ENCODE measurements around the gene TP73. TPM values are rescaled to one million over a fixed set of nuclear protein-coding genes. Genes with fewer than 3 reads are reported as not detected.

Gene TP73
- total RNA-seq, 1 donor from 2014 or later, result 1.4 TPM

GRCh38 chr1:3761296-3762010, 109.1 kb downstream of the TP73 start:
- Mint-ChIP-seq H3K36me3 (ENCODE audit: low read depth) (no peaks in the 10 kb centered on the region), H3K4me3 (no peak overlapping the region), H3K4me1 (ENCODE audit: low read depth) (no peaks in the 10 kb centered on the region), H3K27ac (peak overlapping the region; percentile 62), H3K9me3 (peaks cover 6% of the 10 kb centered on the region), H3K27me3 (ENCODE audit: insufficient read depth) (peaks cover 10% of the 10 kb centered on the region)
- intact Hi-C loops (cut with micrococcal nuclease), result no loop called here
- DNase-seq (ENCODE audit: low spot score), result no peak

GRCh38 chr1:3762151-3762872, 110.0 kb downstream of the TP73 start:
- H3K4me3 Mint-ChIP-seq, result no peak overlapping the region
- no peak for DNase-seq (ENCODE audit: low spot score)
- H3K27me3 Mint-ChIP-seq (ENCODE audit: insufficient read depth), result peaks cover 10% of the 10 kb centered on the region
- H3K27ac Mint-ChIP-seq, result no peak overlapping the region
- H3K36me3 Mint-ChIP-seq (ENCODE audit: low read depth), result no peaks in the 10 kb centered on the region
- H3K4me1 Mint-ChIP-seq (ENCODE audit: low read depth), result no peaks in the 10 kb centered on the region
- peaks cover 6% of the 10 kb centered on the region for H3K9me3 Mint-ChIP-seq
- intact Hi-C loops (cut with micrococcal nuclease), result no loop called here

GRCh38 chr1:3762873-3763228, 110.5 kb downstream of the TP73 start:
- H3K27ac Mint-ChIP-seq, result no peak overlapping the region
- no peak for DNase-seq (ENCODE audit: low spot score)
- peaks cover 14% of the 10 kb centered on the region for H3K27me3 Mint-ChIP-seq (ENCODE audit: insufficient read depth)
- H3K4me1 Mint-ChIP-seq (ENCODE audit: low read depth), result no peaks in the 10 kb centered on the region
- intact Hi-C loops (cut with micrococcal nuclease), result no loop called here
- peaks cover 6% of the 10 kb centered on the region for H3K9me3 Mint-ChIP-seq
- H3K36me3 Mint-ChIP-seq (ENCODE audit: low read depth), result no peaks in the 10 kb centered on the region
- H3K4me3 Mint-ChIP-seq, result no peak overlapping the region

GRCh38 chr1:3763351-3764125, 111.2 kb downstream of the TP73 start:
- intact Hi-C loops (cut with micrococcal nuclease), result no loop called here
- H3K4me3 Mint-ChIP-seq, result no peak overlapping the region
- H3K27me3 Mint-ChIP-seq (ENCODE audit: insufficient read depth), result peaks cover 14% of the 10 kb centered on the region
- H3K36me3 Mint-ChIP-seq (ENCODE audit: low read depth), result no peaks in the 10 kb centered on the region
- peaks cover 6% of the 10 kb centered on the region for H3K9me3 Mint-ChIP-seq
- no peak for DNase-seq (ENCODE audit: low spot score)
- no peak overlapping the region for H3K27ac Mint-ChIP-seq
- no peaks in the 10 kb centered on the region for H3K4me1 Mint-ChIP-seq (ENCODE audit: low read depth)

- no peaks in the 10 kb centered on the region for H3K36me3 Mint-ChIP-seq (ENCODE audit: low read depth)
- no peaks in the 10 kb centered on the region for H3K9me3 Mint-ChIP-seq
- H3K27ac Mint-ChIP-seq, result no peak overlapping the region
- intact Hi-C loops (cut with micrococcal nuclease), result no loop called here
- no peak overlapping the region for H3K4me3 Mint-ChIP-seq
- H3K27me3 Mint-ChIP-seq (ENCODE audit: insufficient read depth), result peaks cover 9% of the 10 kb centered on the region
- peaks cover 5% of the 10 kb centered on the region for H3K4me1 Mint-ChIP-seq (ENCODE audit: low read depth)
- DNase-seq (ENCODE audit: low spot score), result no peak
These were observed 115.1 kb downstream of the TP73 start for GRCh38 chr1:3767328-3767925.

- H3K36me3 Mint-ChIP-seq (ENCODE audit: low read depth), result no peaks in the 10 kb centered on the region
- H3K27ac Mint-ChIP-seq, result no peak overlapping the region
- H3K9me3 Mint-ChIP-seq, result no peaks in the 10 kb centered on the region
- no peak for DNase-seq (ENCODE audit: low spot score)
- intact Hi-C loops (cut with micrococcal nuclease), result no loop called here
- H3K4me3 Mint-ChIP-seq, result no peak overlapping the region
- H3K27me3 Mint-ChIP-seq (ENCODE audit: insufficient read depth), result peaks cover 9% of the 10 kb centered on the region
- peaks cover 5% of the 10 kb centered on the region for H3K4me1 Mint-ChIP-seq (ENCODE audit: low read depth)
These were observed 116.6 kb downstream of the TP73 start for GRCh38 chr1:3768811-3769390.

GRCh38 chr1:3770047-3770765, 117.9 kb downstream of the TP73 start:
- intact Hi-C loops (cut with micrococcal nuclease), result loop anchor here (5.0 to 10.0 kb wide), 2 partner anchors 145 to 1568 kb away; partner anchors contain the start of gene TPRG1L
- Mint-ChIP-seq H3K27ac (no peak overlapping the region), H3K4me3 (peak overlapping the region; percentile 10), H3K36me3 (ENCODE audit: low read depth) (no peaks in the 10 kb centered on the region), H3K27me3 (ENCODE audit: insufficient read depth) (peaks cover 9% of the 10 kb centered on the region), H3K9me3 (no peaks in the 10 kb centered on the region), H3K4me1 (ENCODE audit: low read depth) (peaks cover 5% of the 10 kb centered on the region)
- no peak for DNase-seq (ENCODE audit: low spot score)

GRCh38 chr1:3771108-3772026, 119.1 kb downstream of the TP73 start:
- DNase-seq (ENCODE audit: low spot score), result no peak
- H3K27me3 Mint-ChIP-seq (ENCODE audit: insufficient read depth), result peaks cover 9% of the 10 kb centered on the region
- no peaks in the 10 kb centered on the region for H3K9me3 Mint-ChIP-seq
- peaks cover 8% of the 10 kb centered on the region for H3K4me1 Mint-ChIP-seq (ENCODE audit: low read depth)
- peak overlapping the region; percentile 52 for H3K27ac Mint-ChIP-seq
- H3K4me3 Mint-ChIP-seq, result peak overlapping the region; percentile 75
- no peaks in the 10 kb centered on the region for H3K36me3 Mint-ChIP-seq (ENCODE audit: low read depth)
- intact Hi-C loops (cut with micrococcal nuclease), result loop anchor here (1.0 to 10.0 kb wide), 7 partner anchors 24 to 1569 kb away; partner anchors contain the start of genes C1orf174, CEP104, DFFB and LRRC47

- Mint-ChIP-seq H3K9me3 (no peaks in the 10 kb centered on the region), H3K27me3 (ENCODE audit: insufficient read depth) (peaks cover 9% of the 10 kb centered on the region), H3K27ac (peak overlapping the region; percentile 52), H3K4me3 (peak overlapping the region; percentile 75), H3K36me3 (ENCODE audit: low read depth) (no peaks in the 10 kb centered on the region), H3K4me1 (ENCODE audit: low read depth) (peaks cover 8% of the 10 kb centered on the region)
- peak; percentile 80 for DNase-seq (ENCODE audit: low spot score)
- intact Hi-C loops (cut with micrococcal nuclease), result loop anchor here (1.0 to 10.0 kb wide), 7 partner anchors 24 to 1570 kb away; partner anchors contain the start of genes C1orf174, CEP104, DFFB and LRRC47
These were observed 119.9 kb downstream of the TP73 start for GRCh38 chr1:3772027-3772714.

- Mint-ChIP-seq H3K27ac (peak within 1 kb of the TSS; percentile 52), H3K4me1 (ENCODE audit: low read depth) (peaks cover 8% of the 10 kb centered on the region), H3K36me3 (ENCODE audit: low read depth) (no peaks in the 10 kb centered on the region), H3K9me3 (no peaks in the 10 kb centered on the region), H3K4me3 (peak within 1 kb of the TSS; percentile 75), H3K27me3 (ENCODE audit: insufficient read depth) (peaks cover 5% of the 10 kb centered on the region)
- intact Hi-C loops (cut with micrococcal nuclease), result loop anchor here (1.0 to 10.0 kb wide), 7 partner anchors 23 to 1571 kb away; partner anchors contain the start of genes C1orf174, CEP104, DFFB and LRRC47
- no peak for DNase-seq (ENCODE audit: low spot score)
These were observed 120.6 kb downstream of the TP73 start, which contains the start of gene SMIM1 for GRCh38 chr1:3772715-3773571. Gene SMIM1, plus strand, starts transcription at chr1:3772749. Its CDS starts 2,625 bp downstream, at chr1:3775374.
